Measurements from ENCODE around the gene CHAC2.
A peak's percentile ranks its signal among the peaks of the same experiment; 100 is the strongest.
"Not testable (repeated sequence)": the region's sequence is repeated elsewhere in the genome, so short reads cannot be mapped to it uniquely, and the experiment has no call there.

The CHAC2 gene

GRCh38 chr2:53780056-53780455 lies 12.5 kb downstream of the CHAC2 start:
- DNase-seq = no peak

DNA sequence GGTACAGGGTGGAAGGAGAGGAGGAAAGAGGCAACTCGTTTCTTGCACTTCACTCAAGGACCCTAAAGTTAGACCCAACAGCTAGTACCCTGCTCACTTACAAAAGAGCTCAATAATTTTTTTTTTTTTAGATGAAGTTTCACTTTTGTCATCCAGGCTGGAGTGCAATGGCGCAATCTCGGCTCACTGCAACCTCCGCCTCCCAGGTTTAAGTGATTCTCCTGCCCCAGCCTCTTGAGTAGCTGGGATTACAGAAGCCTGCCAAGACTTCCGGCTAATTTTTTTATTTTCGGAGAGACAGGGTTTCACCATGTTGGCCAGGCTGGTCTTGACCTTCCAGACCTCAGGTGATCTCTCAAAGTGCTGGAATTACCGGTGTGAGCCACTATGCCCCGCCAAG lies 15.1 kb downstream of the CHAC2 start:
- no peak for DNase-seq

GRCh38 chr2:53784436-53784835 lies 16.8 kb downstream of the CHAC2 start:
- DNase-seq = no peak

- DNase-seq = no peak
Observed at GRCh38 chr2:53785366-53785765, 17.8 kb downstream of the CHAC2 start.

DNA sequence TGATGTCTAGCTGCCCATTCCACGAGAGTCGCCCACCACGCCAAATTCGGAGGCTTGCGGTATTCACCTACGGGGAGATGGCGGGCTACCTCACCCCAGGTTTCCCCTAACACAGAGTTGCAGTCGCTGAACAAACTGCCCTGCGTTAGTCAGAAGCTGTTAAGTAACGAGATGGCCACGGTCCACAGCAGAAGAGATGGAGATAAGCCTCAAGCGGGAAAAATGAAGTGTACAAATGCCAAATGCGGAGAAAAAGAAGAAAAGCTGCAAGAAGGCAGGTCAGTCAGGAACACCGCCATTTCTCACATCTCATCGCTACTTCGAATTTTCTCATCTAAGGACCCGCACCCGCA lies 18.7 kb downstream of the CHAC2 start:
- peak; percentile 11 for DNase-seq

- DNase-seq = peak; percentile 80
Observed at GRCh38 chr2:53786705-53787613, 19.4 kb downstream of the CHAC2 start, which contains the start of the genes ASB3 and ERLEC1. Gene ASB3, minus strand, starts transcription at chr2:53786953. Its CDS starts 21,381 bp downstream, at chr2:53765572. Gene ERLEC1, plus strand, starts transcription at chr2:53787044. Its CDS starts 167 bp downstream, at chr2:53787211.

DNA sequence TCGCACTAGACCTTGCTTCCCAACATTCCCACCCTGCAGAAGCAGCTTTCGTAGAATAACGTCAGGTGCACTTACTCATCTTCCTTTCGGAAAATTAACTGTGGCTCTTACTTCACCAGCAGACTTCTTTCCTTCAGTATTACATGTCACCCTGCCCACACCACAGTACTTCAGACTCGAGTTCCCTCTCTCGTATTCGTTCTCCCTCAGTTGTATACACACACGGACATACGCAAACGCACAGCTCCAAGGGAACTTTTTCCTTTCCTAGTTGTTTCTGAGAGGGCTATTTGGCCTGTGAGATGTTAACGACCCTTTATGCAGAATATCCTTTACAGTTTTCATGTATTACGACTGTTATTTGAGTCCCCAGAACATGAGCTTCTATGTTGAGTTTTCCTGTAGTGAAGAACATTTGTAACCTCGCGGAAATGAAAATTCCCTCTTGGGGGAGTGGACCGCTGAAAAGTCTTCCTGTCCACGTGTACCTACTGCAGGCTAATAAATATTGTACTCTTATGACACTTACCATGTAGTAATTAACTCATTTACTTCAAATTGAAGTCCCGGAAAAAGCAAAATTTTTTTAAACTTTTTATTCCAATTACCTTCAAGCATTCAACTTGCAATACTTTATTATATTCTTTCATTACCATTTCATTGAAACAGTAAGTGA lies 20.1 kb downstream of the CHAC2 start:
- no peak for DNase-seq

- no peak for DNase-seq
Observed at GRCh38 chr2:53793261-53793660, 25.7 kb downstream of the CHAC2 start.

DNA sequence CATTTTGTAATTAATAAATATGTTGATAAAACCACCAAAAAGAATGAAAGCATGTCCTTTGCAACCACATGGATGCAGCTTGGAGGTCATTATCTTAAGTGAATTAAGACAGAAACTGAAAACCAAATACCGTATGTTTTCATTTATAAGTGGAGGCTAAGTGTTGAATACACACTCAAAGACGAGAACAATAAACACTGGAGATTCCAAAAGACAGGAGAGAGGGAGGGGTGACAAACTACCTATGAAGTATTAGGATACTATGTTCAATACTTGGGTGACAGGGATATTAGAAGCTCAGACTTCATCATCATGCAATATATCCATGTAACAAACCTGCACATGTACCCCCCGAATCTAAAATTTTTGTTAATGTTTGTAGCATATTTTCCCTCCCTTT lies 26.2 kb downstream of the CHAC2 start:
- DNase-seq = no peak

DNA sequence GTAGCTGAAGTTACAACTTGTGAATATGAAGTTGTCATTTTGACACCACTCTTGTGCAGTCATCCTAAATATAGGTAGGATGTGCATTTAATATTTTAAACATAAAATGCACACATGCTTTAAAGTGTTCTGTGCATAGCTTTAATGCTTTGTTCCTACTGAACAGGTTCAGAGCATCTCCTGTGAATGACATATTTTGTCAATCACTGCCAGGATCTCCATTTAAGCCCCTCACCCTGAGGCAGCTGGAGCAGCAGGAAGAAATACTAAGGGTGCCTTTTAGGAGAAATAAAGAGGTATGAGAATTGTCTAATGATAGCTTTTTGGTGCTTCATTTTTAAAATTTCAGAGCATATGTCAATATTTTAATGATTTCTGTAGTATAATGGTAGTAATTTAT lies 33.9 kb downstream of the CHAC2 start:
- DNase-seq = no peak

- DNase-seq = no peak
Observed at GRCh38 chr2:53802617-53803151, 35.1 kb downstream of the CHAC2 start.

DNA sequence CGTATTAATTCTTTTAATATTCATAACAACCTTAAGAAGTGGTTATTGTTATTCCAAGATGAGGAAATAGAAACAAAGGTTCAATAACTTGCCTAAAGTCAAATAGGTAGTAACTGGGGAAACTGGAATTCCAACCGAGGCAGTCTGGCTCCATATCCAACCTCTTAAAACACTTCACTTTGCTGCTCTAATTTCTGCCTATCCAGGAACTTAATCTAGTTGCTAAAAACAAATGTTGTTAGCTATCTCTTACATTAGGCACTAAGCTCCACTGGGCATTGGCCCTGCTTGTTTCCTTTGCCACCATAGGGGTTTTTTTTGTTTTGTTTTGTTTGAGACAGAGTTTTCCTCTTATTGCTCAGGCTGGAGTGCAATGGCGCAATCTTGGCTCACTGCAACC lies 44.0 kb downstream of the CHAC2 start:
- DNase-seq = no peak

DNA sequence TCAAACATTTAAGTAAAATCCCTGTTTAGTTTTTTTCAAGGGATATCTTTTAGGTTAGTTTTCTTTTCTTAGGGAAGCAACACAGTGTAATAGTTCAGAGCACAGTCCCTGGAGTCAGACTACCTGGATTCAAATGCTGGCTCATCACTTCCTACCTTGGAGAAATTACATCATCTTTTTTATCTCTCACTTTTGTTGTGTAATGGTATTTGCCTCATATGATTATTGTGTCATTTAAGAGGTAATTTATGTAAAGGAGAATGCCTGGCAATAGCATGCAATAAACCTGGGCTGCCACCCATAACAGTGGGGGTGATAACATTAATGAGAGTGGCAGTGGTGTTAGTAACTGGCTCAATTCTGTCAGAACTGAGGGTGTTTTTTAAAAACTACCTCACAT lies 45.5 kb downstream of the CHAC2 start:
- DNase-seq = no peak

DNA sequence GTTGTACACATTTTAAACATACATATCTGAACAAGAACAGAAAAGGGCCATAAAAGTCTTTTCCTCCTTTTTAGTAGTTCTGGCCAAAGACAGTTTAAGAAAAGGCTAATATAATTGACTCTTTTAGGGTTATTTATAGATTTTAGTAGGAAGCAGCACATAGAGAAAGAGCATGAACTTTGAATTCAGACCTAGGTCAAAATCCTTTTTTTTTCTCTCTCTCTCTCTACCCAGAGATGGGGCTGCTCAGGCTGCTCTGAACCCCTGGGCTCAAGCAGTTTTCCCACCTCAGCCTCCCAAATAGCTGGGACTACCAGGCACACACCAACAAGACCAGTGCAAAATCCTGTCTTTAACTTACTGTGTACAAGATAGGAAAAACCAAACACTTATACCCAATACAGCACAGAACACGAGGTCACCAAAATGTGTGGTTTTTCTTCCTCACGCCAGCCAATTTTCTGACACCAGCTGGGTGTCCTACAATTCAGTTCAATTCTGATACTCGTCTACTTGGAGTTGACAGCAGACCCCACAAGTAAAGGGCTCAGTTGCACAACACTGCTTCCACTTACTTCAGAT lies 51.3 kb downstream of the CHAC2 start:
- no peak for DNase-seq

DNA sequence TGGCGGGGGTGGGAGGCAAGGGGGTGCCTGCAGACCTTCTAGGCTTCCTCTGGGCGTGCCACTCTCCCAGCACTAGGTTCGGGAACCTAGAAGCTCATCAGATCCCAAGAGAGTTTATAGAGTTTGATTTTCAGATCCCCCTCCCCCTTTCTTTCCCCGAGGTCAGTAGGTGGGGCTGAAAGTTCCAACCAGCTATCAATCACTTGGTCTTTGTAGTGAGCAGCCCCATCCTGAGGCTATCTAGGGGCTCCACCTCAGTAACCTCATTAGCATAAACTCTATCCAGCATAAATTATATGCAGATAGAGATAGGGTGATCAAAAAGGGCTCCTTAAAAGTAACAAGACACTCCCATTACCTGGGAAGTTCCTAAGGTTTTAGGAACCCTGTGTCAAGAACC lies 52.0 kb downstream of the CHAC2 start:
- no peak for DNase-seq

GRCh38 chr2:53820048-53820447 lies 52.4 kb downstream of the CHAC2 start:
- DNase-seq = no peak

DNA sequence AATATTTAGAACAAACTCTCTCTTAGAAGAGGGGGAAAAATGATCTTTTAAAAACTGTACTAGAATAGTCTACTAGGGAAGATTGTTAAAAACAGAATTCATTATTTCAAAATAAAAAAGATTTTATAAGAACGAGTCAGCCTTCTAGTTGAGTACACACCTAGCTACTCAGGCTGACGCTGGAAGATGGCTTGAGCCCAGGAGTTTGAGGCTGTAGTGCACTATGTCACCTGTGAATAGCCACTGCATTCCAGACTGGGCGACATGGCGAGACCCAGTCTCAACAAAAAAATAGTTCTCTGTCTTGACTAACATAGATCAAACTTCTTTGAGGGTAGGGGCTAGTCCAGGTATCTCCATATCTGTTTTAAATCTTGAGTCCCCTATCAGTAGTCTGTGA lies 53.1 kb downstream of the CHAC2 start:
- DNase-seq = no peak

DNA sequence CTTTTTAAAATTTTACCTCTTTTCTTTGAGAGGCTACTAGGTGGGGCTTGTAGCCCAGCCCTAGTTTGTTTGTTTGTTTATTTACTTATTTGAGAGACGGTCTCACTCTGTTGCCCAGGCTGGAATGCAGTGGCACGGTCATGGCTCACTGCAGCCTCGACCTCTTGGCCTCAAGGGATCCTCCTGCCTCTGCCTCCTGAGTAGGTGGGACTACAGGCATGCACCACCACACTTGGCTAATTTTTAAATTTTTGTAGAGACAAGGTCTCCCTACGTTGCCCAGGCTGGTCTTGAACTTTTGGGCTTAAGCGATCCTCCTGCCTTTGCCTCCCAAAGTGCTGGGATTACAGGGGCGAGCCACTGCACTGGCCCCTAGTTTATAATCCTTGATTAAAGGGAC lies 54.2 kb downstream of the CHAC2 start:
- no peak for DNase-seq

- DNase-seq = not testable (repeated sequence)
Observed at GRCh38 chr2:53823639-53824038, 56.0 kb downstream of the CHAC2 start.

All from activated effector memory CD4-positive, alpha-beta T cell treated with Interleukin-2 at 50 U/mL for 16 hours (primary cell).